ENCODE measurements around the gene PADI6.
A peak's percentile ranks its signal among the peaks of the same experiment; 100 is the strongest.

Gene PADI6

GRCh38 chr1:17433261-17433660 is 61.3 kb downstream of the PADI6 start:
- no peak for DNase-seq (ENCODE audit: low read depth)
- no peak overlapping the region for H3K4me3 ChIP-seq (ENCODE audit: control insufficient read depth, low read depth, low read length)

GRCh38 chr1:17434016-17434415 is 62.0 kb downstream of the PADI6 start:
- no peak for TF ChIP-seq CTCF (IDR thresholded peaks at IDR 0.05; ENCODE audit: control insufficient read depth, insufficient read depth, low read depth, low read length, missing control alignments)
- no peak for DNase-seq (ENCODE audit: low read depth)
- H3K4me3 ChIP-seq (ENCODE audit: control insufficient read depth, low read depth, low read length): no peak overlapping the region

More at GRCh38 chr1:17433261-17433660, 61.3 kb downstream of the PADI6 start:
- TF ChIP-seq CTCF (IDR thresholded peaks at IDR 0.05; ENCODE audit: control insufficient read depth, insufficient read depth, low read depth, low read length, missing control alignments): no peak

- TF ChIP-seq CTCF (IDR thresholded peaks at IDR 0.05; ENCODE audit: control insufficient read depth, insufficient read depth, low read depth, low read length, missing control alignments): no peak
Observed at GRCh38 chr1:17434601-17435000, 62.6 kb downstream of the PADI6 start.

DNA sequence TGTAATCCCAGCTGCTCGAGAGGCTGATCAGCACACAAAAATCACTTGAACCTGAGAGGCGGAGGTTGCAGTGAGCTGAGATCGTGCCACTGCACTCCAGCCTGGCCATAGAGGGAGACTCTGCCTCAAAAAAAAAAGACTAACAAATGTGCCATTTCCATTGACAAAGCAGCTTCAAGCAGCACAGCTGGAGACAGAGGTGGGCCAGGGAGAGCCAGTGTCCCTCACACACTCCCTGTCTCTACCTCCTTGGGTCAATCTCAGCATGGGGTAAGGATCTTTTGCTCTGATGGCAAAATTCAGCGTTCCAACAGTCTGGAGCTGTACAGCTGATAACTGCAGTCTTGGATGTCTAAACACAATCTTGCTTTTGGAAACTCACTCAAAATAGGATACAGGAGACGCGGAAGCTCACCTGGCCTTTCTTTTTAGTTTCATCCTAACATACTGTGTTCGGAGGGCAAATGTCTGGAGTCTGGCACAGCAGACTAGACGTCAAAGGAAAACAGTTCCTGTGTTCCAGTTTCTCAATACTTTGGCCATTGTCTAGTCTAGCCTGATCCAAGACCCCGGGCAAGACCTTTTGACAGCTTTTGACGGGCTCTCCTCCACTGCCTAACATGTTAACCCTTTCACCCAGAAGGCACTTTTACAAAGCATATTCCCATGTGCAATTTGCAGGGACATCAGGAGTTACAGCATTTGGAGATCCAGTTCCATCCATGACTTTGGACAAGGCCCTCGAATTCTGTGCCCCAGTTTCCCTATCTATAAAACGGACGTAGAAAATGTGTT is 64.6 kb downstream of the PADI6 start:
- no peak for TF ChIP-seq CTCF (IDR thresholded peaks at IDR 0.05; ENCODE audit: control insufficient read depth, insufficient read depth, low read depth, low read length, missing control alignments)
- H3K4me3 ChIP-seq (ENCODE audit: control insufficient read depth, low read depth, low read length): peak overlapping the region; percentile 99
- no peak for DNase-seq (ENCODE audit: low read depth)

More at GRCh38 chr1:17434601-17435000, 62.6 kb downstream of the PADI6 start:
- no peak for DNase-seq (ENCODE audit: low read depth)
- H3K4me3 ChIP-seq (ENCODE audit: control insufficient read depth, low read depth, low read length): no peak overlapping the region

DNA sequence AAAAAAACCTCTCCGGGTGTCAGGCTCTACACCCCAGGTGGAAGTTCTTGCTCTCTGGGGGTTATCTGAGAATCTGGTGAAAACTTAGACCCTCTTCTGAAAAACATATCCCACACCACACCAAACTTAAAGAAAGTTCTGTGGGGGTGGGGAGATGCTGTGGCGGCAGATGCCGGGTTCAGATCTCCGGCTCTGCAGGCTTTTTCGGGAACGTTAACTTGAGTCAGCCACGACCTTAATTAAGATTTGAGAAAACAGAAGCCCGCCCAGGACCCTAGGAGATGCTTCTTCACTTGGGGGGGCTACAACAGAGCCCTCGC is 65.2 kb downstream of the PADI6 start:
- DNase-seq (ENCODE audit: low read depth): no peak

GRCh38 chr1:17437580-17438317 is 65.8 kb downstream of the PADI6 start:
- no peak for DNase-seq (ENCODE audit: low read depth)
- H3K4me3 ChIP-seq (ENCODE audit: control insufficient read depth, low read depth, low read length): peak overlapping the region; percentile 99
- TF ChIP-seq CTCF (IDR thresholded peaks at IDR 0.05; ENCODE audit: control insufficient read depth, insufficient read depth, low read depth, low read length, missing control alignments): no peak

More for the DNA sequence above, 65.2 kb downstream of the PADI6 start:
- no peak for TF ChIP-seq CTCF (IDR thresholded peaks at IDR 0.05; ENCODE audit: control insufficient read depth, insufficient read depth, low read depth, low read length, missing control alignments)
- H3K4me3 ChIP-seq (ENCODE audit: control insufficient read depth, low read depth, low read length): peak overlapping the region; percentile 99
